ENCODE data around the gene ATXN7L1. TPM values are rescaled to one million over a fixed set of nuclear protein-coding genes. Genes with fewer than 3 reads are reported as not detected.
A peak's percentile ranks its signal among the peaks of the same experiment; 100 is the strongest.
"Not testable (repeated sequence)": the region's sequence is repeated elsewhere in the genome, so short reads cannot be mapped to it uniquely, and the experiment has no call there.

Gene ATXN7L1
- total RNA-seq, 1 donor from 2014 or later, result 7.6 TPM

DNA sequence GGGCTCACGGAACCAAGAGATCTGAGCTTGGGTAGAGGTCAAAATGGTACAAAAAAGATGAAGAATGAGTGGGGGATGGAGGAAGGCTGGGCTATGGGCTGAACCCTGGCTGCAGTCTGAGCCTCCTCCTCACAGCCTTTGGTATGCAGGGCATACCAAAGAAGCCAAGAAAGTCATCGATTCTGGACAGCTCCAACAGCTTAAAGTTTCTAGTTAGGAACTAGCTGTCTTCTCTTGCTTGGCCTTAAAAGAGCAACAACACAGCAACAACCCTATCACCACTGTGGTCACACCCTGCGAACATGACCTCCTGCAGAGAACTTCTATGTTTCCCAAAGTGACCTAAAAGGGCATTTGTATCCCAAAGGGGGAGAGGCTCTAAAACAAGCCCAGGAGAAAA, 169.0 kb downstream of the ATXN7L1 start:
- peak; percentile 6 for DNase-seq (ENCODE audit: low read depth)

DNA sequence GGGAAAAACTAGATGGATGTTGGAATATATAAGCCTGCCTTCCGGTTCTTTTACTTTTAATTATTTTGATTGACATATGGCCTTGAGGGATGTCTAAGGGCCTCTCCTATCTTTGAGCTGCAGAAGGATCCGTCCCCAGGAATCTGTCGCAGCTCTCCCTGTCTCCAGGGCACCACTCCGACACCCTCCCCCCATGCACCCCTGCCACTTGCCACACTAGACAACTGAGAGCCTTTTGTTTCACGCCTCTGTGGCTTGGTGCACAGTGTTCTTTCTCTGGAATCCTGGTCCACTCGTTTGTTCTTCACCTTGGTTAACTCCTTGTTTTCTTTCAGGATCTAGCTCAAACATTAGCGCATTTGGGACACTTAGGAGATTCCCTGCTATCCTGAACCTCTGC, 171.0 kb downstream of the ATXN7L1 start:
- no peak for DNase-seq (ENCODE audit: low read depth)

GRCh38 chr7:105703207-105703930, 173.0 kb downstream of the ATXN7L1 start:
- DNase-seq (ENCODE audit: low read depth), result no peak

DNA sequence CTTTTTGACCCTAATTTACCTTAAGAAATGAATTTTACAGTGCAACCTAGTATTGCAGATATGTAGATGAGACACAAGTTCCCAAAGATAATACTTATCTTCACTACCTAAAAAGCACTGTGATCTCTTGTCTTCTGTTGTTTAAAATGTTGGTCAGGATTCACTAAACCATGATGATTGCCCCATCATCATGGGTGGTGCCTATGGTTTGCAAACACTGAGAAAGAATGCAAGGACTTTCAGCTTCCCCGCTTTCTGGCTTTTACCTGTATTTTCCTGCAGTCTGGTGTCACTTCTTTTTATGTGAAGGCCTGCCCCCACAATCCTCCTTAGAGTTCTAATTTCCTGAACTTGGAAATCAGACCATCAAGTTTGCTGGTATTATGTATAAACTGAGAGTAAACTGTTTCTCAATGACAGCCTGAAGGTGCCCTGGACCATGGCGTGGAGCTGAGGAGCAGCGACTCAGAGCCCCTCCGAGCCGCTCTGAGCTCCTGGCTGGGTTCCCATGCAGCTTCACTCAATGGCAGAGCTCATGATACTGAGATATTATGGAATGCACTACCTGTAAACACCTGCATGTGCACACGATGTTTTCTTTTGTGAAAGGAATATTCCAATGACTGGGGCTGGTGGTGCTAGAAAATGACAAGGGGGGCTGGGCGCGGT, 176.7 kb downstream of the ATXN7L1 start:
- no peak for DNase-seq (ENCODE audit: low read depth)

DNA sequence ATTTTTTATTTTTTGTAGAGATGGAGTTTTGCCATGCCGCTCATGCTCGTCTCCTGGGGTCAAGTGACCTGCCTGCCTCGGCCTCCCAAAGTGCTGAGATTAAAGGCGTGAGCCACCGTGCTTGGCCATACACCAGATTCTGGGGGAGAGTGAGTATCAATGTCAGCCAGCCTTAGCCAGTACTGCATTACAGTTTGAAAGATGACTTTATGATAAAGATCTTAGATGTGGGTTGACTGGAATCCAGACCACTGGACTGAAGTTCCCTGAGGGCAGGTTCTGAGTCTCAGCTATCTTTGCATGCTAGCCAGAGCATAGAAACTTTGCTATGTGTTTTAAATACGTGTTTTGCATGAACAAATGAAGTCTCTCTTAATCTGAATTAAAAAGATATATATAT, 177.9 kb downstream of the ATXN7L1 start:
- DNase-seq (ENCODE audit: low read depth), result no peak

DNA sequence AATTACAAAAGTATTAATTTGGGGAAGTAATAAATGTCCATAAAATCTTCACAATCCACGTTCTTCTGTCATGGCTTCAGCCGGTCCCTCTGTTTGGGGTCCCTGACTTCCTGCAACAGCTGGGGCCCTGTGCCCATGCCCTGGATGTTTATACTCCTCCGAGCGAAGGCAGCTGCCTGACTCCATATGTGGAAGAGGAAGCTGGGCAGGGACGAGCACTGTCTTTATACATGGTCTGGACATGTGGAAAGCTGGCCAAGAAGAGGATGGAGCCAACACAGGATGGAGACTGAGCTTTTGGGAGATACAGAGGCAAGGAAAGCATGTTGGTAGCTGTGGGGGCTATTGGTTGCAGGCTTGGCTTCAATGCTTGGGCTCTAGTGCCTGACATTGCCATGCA, 178.6 kb downstream of the ATXN7L1 start:
- no peak for DNase-seq (ENCODE audit: low read depth)

DNA sequence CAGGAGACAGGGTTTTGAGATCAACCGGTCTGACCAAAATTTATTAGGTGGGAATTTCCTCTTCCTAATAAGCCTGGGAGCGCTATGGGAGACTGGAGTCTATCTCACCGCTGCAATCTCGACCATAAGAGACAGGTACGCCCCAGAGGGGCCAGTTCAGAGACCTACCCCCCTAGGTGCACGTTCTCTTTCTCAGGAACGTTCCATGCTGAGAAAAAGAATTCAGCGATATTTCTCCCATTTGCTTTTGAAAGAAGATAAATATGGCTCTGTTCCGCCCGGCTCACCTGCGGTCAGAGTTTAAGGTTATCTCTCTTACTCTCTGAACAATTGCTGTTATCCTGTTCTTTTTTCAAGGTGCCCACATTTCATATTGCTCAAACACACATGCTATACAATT, 179.2 kb downstream of the ATXN7L1 start:
- DNase-seq (ENCODE audit: low read depth), result not testable (repeated sequence)

- DNase-seq (ENCODE audit: low read depth), result no peak
Observed at GRCh38 chr7:105693576-105693975, 182.8 kb downstream of the ATXN7L1 start.

GRCh38 chr7:105691680-105692564, 184.5 kb downstream of the ATXN7L1 start:
- DNase-seq (ENCODE audit: low read depth), result peak; percentile 79

DNA sequence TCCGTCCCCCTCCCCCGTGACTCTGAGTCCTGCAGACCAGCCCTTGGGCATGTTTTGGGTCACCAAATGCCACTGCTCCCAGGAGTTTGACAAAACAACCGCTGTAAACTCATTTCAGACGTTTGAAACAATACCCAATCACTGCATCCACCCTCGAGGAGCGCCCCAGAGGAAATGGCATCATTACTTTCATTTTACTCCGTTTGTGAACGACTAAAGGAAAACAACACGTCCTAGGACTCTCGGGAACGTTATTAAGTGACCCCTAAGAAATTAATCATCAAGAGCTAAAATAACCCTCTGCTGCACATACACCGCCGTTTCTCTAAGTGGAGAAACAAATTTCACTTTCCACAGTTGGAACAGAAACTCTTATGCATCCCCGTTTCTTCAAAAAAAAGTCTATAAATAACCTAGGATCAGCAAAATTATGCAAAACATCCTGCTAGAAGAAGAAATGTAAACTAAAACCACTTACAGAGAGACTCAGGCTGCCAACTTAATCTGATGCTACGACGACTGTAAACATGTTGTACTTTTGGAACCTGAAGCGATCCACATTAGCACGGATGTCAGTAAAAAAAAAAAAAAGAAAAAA, 185.2 kb downstream of the ATXN7L1 start:
- DNase-seq (ENCODE audit: low read depth), result peak; percentile 36

DNA sequence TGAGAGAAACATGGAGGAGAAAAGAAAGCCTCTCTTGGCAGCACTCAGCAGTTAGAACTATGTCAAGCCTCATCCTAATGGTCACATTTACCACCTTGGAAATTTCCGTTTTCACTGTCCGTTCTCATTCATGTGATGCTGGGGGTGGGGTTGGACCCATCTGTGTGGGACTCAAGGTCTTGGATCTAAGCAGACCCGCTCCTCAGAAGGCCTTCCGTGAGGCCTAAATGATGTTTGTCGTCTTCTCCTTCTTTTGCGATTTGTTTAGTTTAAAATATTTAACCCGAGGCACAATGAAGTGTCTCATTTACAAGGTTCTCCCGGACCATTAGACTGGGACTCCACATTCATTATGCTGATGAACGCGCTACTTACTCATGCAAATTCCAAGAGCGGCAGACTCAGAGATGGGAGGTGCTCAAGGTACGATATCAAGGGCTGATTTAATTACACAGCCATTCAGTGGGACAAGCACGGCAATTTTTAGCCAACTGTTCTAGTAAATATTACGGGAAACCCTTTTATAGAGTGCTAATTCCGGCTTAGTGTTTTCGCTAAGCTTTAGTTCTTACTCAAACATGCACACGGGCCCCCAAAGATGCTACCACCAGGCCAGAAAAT, 186.0 kb downstream of the ATXN7L1 start:
- no peak for DNase-seq (ENCODE audit: low read depth)

GRCh38 chr7:105689067-105689819, 187.2 kb downstream of the ATXN7L1 start:
- no peak for DNase-seq (ENCODE audit: low read depth)

GRCh38 chr7:105688617-105689016, 187.8 kb downstream of the ATXN7L1 start:
- no peak for DNase-seq (ENCODE audit: low read depth)

DNA sequence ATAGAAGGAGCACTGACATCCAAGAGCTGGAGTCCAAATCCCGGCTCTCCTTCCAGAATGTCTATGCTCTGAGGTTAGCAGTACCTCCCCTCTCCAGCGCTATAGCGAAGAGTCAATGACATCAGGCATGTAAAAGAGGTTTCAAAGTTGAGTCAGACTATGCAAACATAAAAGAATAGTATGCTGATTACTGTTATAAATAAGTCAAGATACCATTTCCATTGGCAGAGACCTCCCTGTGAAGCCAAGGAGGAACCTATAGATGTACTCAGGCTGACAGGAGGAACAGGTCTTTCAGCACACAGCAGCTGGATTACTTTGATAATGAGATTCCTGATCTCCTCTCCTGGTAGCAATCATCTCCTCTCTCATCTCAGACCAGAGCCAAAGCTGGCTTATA, 191.2 kb downstream of the ATXN7L1 start:
- no peak for DNase-seq (ENCODE audit: low read depth)

DNA sequence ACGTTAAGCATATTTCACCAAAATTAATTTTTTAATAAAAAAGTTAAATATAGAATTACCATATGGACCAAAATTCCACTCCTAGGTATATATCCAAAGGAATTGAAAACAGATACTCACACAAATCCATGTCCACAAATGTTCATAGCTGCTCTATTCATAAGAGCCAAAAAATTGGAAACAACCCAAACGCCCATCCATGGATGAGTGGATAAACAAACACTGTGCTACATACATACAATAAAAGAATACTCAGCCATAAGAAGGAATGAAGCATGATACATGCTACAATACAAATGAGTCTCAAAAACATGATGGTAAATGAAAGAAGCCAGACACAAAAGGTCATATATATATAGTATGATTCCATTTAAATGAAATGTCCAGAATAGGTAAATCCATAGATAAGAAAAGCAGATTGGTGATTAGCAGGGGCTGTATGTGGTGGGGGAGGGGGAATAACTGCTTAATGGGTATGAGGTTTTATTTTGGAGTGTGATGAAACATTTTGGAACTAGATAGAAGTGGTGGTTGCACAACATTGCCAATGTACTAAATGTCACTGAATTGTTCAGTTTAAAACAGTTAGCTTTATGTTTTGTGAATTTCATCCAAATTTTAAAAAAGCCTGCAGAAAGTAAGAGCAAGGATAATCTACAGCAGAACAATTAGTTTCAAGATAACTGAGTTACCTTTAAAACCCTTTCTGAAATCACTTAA, 193.9 kb downstream of the ATXN7L1 start:
- DNase-seq (ENCODE audit: low read depth), result no peak

GRCh38 chr7:105680505-105681187, 195.8 kb downstream of the ATXN7L1 start:
- peak; percentile 63 for DNase-seq (ENCODE audit: low read depth)

DNA sequence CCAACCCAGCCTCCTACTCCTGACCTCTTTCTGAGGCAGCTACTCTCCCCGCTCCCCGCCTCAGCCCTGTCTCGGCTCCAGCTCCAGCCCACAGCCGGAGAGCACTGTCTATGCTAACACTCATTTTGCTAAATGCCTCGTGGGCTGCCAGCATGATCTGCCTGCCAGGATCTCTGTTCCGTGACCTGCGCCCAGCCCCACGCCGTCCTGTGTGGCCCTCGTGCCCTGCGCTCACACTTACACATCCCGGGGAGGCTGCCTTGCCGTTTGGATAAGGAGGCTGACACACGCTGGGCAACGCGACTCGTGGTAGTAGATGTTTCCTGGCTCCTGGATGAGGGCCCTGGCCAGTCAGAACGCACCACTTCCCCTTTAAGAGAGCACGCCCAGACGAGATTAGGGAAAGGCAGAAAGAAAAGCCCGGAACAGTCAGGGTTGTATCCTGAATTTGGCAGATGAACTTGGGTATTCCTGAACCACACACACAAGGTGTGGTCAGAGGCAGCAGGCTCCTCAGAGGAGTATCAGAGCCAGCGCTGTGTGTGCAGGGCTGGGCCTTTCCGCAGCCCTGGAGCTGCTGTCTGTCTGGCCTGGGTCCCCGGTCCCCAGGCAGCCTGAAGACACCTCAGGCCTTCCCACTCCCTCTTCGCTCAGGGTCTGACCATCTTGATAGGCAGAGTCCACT, 197.4 kb downstream of the ATXN7L1 start:
- peak; percentile 27 for DNase-seq (ENCODE audit: low read depth)

DNA sequence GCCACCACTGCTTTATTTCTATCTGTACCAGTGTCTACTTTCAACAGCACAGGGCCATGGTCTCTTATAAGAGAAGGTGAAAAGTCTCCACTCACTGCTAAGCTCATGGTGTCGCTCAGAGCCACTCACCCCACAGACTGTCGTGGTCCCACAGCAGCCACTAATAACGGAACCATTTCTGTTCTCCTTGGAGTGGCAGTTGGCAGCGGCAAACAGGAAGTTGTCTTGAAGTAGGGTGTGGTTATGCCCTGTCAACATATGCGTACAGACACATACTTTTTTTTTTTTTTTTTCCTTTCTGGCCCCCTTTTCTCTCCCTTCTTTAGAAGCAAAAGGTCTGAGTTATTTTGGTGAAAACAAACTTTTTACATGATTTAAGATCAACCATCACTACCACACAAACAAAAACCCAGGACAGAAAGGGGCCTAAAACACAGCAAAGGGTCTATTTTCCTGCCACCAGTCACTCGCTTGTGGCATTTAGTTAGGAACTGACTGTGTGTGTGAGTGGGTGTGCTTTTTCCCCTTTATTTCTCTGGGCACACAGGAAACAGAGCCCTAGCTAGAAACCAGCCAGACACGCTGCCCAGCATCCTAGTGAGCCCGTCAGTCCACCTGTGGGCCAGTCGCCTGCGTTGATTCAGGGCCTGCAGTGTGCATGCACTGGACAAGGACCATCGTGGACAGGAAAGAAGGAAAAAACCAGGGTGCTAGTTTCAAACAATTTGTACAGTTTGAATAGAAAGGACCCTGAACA, 198.4 kb downstream of the ATXN7L1 start:
- DNase-seq (ENCODE audit: low read depth), result no peak

All from renal cortical epithelial cell (primary cell).